Measurements from ENCODE around the gene FCHSD2. TPM values are rescaled to one million over a fixed set of nuclear protein-coding genes. Genes with fewer than 3 reads are reported as not detected.
"Not testable (repeated sequence)": the region's sequence is repeated elsewhere in the genome, so short reads cannot be mapped to it uniquely, and the experiment has no call there.

Gene FCHSD2
- total RNA-seq, 1 donor from 2014 or later, result 20.4 TPM

GRCh38 chr11:73072935-73073481 lies 69.1 kb downstream of the FCHSD2 start:
- intact Hi-C loops (cut with micrococcal nuclease), result loop anchor here (5.0 kb wide), 1 partner anchor 41 kb away; no protein-coding TSS in a partner anchor
- Mint-ChIP-seq H3K27ac (no peak overlapping the region), H3K4me3 (peak overlapping the region; percentile 19), H3K9me3 (no peaks in the 10 kb centered on the region), H3K36me3 (ENCODE audit: low read depth) (peaks cover 11% of the 10 kb centered on the region), H3K27me3 (no peaks in the 10 kb centered on the region), H3K4me1 (peaks cover 23% of the 10 kb centered on the region)
- peak; percentile 61 for DNase-seq

DNA sequence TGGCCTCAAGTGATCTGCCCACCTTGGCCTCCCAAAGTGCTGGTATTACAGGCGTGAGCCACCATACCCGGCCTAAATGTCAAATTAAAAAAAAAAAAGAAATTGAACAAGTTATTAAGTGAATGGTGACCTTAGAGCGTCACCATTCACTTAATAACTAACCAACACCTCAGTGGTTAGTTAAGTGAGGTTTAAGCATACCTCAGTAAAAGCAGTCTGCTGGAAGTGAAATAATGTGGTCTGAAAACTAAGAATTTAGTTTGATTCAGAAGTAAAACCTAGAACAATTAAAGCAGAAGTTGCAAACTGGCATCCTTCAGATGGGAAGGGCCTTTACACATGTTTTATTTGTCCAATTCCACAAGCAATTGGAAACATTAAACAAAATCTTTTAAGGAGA lies 71.5 kb downstream of the FCHSD2 start:
- Mint-ChIP-seq H3K4me3 (no peak overlapping the region), H3K27ac (no peak overlapping the region), H3K36me3 (ENCODE audit: low read depth) (peaks cover 21% of the 10 kb centered on the region), H3K4me1 (peaks cover 24% of the 10 kb centered on the region), H3K9me3 (peaks cover 9% of the 10 kb centered on the region), H3K27me3 (no peaks in the 10 kb centered on the region)
- no peak for DNase-seq
- intact Hi-C loops (cut with micrococcal nuclease), result loop anchor here (5.0 kb wide), 1 partner anchor 38 kb away; no protein-coding TSS in a partner anchor

DNA sequence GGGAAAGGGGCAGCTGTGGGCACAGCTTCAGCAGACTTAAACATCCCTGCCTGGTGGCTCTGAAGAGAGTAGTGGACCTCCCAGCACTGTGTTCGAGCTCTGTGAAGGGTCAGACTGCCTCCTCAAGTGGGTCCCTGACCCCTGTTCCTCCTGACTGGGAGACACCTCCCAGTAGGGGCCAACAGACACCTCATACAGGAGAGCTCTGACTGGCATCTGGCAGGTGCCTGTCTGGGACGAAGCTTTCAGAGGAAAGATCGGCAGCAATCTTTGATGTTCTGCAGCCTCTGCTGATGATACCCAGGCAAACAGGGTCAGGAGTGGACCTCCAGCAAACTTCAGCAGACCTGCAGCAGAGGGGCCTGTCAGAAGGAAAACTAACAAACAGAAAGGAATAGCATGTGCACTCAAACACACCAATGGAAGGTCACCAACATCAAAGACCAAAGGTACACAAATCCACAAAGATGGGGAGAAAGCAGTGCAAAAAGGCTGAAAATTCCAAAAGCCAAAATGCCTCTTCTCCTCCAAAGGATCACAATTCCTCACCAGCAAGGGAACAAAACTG lies 80.2 kb downstream of the FCHSD2 start:
- H3K36me3 Mint-ChIP-seq (ENCODE audit: low read depth), result peaks cover 25% of the 10 kb centered on the region
- not testable (repeated sequence) for H3K4me3 Mint-ChIP-seq, H3K9me3 Mint-ChIP-seq

GRCh38 chr11:73061434-73061833 lies 80.7 kb downstream of the FCHSD2 start:
- H3K4me1 Mint-ChIP-seq, result peaks cover 18% of the 10 kb centered on the region
- H3K9me3 Mint-ChIP-seq; intact Hi-C loops (cut with micrococcal nuclease); H3K4me3 Mint-ChIP-seq; H3K27me3 Mint-ChIP-seq; DNase-seq; H3K27ac Mint-ChIP-seq: not testable (repeated sequence)
- peaks cover 23% of the 10 kb centered on the region for H3K36me3 Mint-ChIP-seq (ENCODE audit: low read depth)

More for the DNA sequence above, 80.2 kb downstream of the FCHSD2 start:
- H3K27me3 Mint-ChIP-seq; H3K27ac Mint-ChIP-seq; DNase-seq; intact Hi-C loops (cut with micrococcal nuclease): not testable (repeated sequence)
- peaks cover 18% of the 10 kb centered on the region for H3K4me1 Mint-ChIP-seq

DNA sequence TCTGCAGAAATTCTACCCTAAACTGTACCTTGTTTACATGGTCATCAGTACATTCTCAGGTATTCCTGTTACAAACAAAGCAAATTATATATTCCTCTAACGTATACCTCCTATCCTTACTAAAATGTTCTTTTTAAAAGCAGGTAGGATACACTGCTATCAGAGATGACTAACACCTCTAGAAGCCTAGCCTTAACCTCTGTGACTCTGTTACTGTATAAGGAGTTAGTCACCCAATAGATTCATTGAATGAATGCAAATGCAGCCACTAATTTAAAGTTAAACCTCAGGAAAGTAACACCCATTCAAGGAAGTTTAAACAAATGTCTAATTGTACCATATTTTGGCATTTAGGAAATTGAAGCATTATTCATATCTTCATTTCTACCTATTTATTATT lies 82.2 kb downstream of the FCHSD2 start:
- Mint-ChIP-seq H3K27me3 (no peaks in the 10 kb centered on the region), H3K9me3 (no peaks in the 10 kb centered on the region), H3K4me1 (peaks cover 18% of the 10 kb centered on the region), H3K27ac (no peak overlapping the region), H3K4me3 (no peak overlapping the region), H3K36me3 (ENCODE audit: low read depth) (peaks cover 19% of the 10 kb centered on the region)
- intact Hi-C loops (cut with micrococcal nuclease), result no loop called here
- no peak for DNase-seq

GRCh38 chr11:73058989-73059674 lies 83.0 kb downstream of the FCHSD2 start:
- no peak overlapping the region for H3K4me3 Mint-ChIP-seq
- H3K36me3 Mint-ChIP-seq (ENCODE audit: low read depth), result peaks cover 16% of the 10 kb centered on the region
- no peaks in the 10 kb centered on the region for H3K27me3 Mint-ChIP-seq
- H3K9me3 Mint-ChIP-seq, result no peaks in the 10 kb centered on the region
- DNase-seq, result no peak
- no peak overlapping the region for H3K27ac Mint-ChIP-seq
- peaks cover 12% of the 10 kb centered on the region for H3K4me1 Mint-ChIP-seq
- intact Hi-C loops (cut with micrococcal nuclease), result no loop called here

DNA sequence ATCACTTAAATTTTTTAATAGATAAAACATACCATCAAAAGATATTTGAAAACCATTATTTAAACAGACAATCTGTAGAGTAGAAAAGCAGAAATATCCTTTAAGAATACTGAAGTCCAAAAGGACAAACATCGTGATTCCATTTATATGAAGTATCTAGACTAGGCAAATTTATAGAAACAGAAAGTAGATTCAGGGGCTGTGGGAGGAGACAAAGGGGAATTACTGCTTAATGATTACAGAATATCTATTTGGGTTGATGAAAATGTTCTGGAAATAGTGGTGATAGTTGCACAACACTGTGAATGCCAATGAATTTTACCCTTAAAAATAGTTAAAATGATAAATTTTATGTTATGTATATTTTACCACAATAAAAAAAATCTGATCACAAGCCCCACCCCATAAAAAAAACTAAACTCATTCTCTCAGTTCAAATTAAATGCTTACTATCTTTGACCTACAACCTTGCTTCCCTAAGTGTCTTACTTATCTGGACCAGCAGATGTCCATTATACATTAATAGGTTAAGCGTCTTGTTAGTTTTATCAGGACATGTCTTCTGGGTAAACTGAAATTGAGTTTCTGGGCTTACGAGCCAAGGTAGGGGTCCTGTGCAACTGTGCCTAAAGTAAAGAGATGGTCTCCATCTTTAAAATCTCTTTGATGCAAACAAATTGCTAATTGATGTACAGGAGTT lies 86.3 kb downstream of the FCHSD2 start:
- no peak overlapping the region for H3K4me3 Mint-ChIP-seq
- no peak overlapping the region for H3K27ac Mint-ChIP-seq
- peaks cover 4% of the 10 kb centered on the region for H3K36me3 Mint-ChIP-seq (ENCODE audit: low read depth)
- H3K9me3 Mint-ChIP-seq, result no peaks in the 10 kb centered on the region
- intact Hi-C loops (cut with micrococcal nuclease), result no loop called here
- H3K27me3 Mint-ChIP-seq, result no peaks in the 10 kb centered on the region
- no peak for DNase-seq
- H3K4me1 Mint-ChIP-seq, result peaks cover 7% of the 10 kb centered on the region

- Mint-ChIP-seq H3K4me1 (peaks cover 4% of the 10 kb centered on the region), H3K9me3 (no peaks in the 10 kb centered on the region), H3K36me3 (ENCODE audit: low read depth) (peaks cover 4% of the 10 kb centered on the region), H3K27me3 (no peaks in the 10 kb centered on the region), H3K27ac (no peak overlapping the region), H3K4me3 (no peak overlapping the region)
- intact Hi-C loops (cut with micrococcal nuclease), result no loop called here
- DNase-seq, result no peak
Measured at GRCh38 chr11:73055002-73055401, 87.1 kb downstream of the FCHSD2 start.

- H3K4me1 Mint-ChIP-seq, result peaks cover 4% of the 10 kb centered on the region
- H3K27me3 Mint-ChIP-seq, result no peaks in the 10 kb centered on the region
- no peak overlapping the region for H3K27ac Mint-ChIP-seq
- intact Hi-C loops (cut with micrococcal nuclease), result no loop called here
- DNase-seq, result no peak
- H3K36me3 Mint-ChIP-seq (ENCODE audit: low read depth), result peaks cover 4% of the 10 kb centered on the region
- no peak overlapping the region for H3K4me3 Mint-ChIP-seq
- H3K9me3 Mint-ChIP-seq, result no peaks in the 10 kb centered on the region
Measured at GRCh38 chr11:73053964-73054363, 88.2 kb downstream of the FCHSD2 start.

- peaks cover 2% of the 10 kb centered on the region for H3K36me3 Mint-ChIP-seq (ENCODE audit: low read depth)
Measured at GRCh38 chr11:73048446-73048845, 93.7 kb downstream of the FCHSD2 start.

GRCh38 chr11:73047773-73048371 lies 94.2 kb downstream of the FCHSD2 start:
- peak overlapping the region; percentile 72 for H3K4me3 Mint-ChIP-seq

More at GRCh38 chr11:73048446-73048845, 93.7 kb downstream of the FCHSD2 start:
- Mint-ChIP-seq H3K9me3 (no peaks in the 10 kb centered on the region), H3K4me3 (peak overlapping the region; percentile 72), H3K27me3 (no peaks in the 10 kb centered on the region), H3K4me1 (peaks cover 12% of the 10 kb centered on the region), H3K27ac (no peak overlapping the region)
- intact Hi-C loops (cut with micrococcal nuclease), result no loop called here
- DNase-seq, result no peak

GRCh38 chr11:73040046-73040445 lies 102.1 kb downstream of the FCHSD2 start:
- Mint-ChIP-seq H3K27me3 (no peaks in the 10 kb centered on the region), H3K4me1 (peaks cover 3% of the 10 kb centered on the region), H3K4me3 (no peak overlapping the region), H3K36me3 (ENCODE audit: low read depth) (peaks cover 31% of the 10 kb centered on the region), H3K9me3 (peaks cover 9% of the 10 kb centered on the region), H3K27ac (no peak overlapping the region)
- DNase-seq, result no peak
- intact Hi-C loops (cut with micrococcal nuclease), result no loop called here

More at GRCh38 chr11:73047773-73048371, 94.2 kb downstream of the FCHSD2 start:
- no peaks in the 10 kb centered on the region for H3K9me3 Mint-ChIP-seq
- peak overlapping the region; percentile 68 for H3K27ac Mint-ChIP-seq
- intact Hi-C loops (cut with micrococcal nuclease), result no loop called here
- H3K36me3 Mint-ChIP-seq (ENCODE audit: low read depth), result peaks cover 5% of the 10 kb centered on the region
- peaks cover 12% of the 10 kb centered on the region for H3K4me1 Mint-ChIP-seq
- DNase-seq, result no peak
- no peaks in the 10 kb centered on the region for H3K27me3 Mint-ChIP-seq

DNA sequence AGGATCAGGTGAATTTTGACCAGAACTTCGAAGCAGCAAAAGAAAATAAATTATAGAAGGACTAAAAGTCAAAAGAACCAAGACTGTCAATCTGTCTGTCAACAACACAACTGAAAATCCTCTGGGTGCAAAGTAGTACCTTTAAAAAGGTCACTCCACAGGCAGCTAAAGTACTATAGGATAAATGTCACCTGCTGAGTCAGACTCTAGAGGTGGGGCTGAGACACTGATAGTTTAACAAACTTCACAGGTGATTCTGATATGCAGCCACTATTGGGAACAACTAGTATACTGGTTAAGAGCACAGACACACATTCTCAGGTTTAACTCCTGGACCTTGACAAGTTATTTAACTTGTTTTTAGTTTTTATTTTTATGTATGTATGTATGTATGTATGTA lies 107.3 kb downstream of the FCHSD2 start:
- peak; percentile 61 for DNase-seq
- intact Hi-C loops (cut with micrococcal nuclease), result loop anchor here (1.0 to 5.0 kb wide), 4 partner anchors 38 to 108 kb away; partner anchors contain the start of gene FCHSD2

More for the DNA sequence above, 107.3 kb downstream of the FCHSD2 start:
- Mint-ChIP-seq H3K9me3 (no peaks in the 10 kb centered on the region), H3K27me3 (no peaks in the 10 kb centered on the region), H3K4me1 (peaks cover 17% of the 10 kb centered on the region), H3K27ac (peak overlapping the region; percentile 88), H3K36me3 (ENCODE audit: low read depth) (peaks cover 29% of the 10 kb centered on the region), H3K4me3 (peak overlapping the region; percentile 58)

All from activated CD4-positive, alpha-beta T cell treated with anti-CD3 and anti-CD28 coated beads, Interleukin-2, amount 10 ng/mL, durations not matched to agents 24 days and 14 days (primary cell).